ENCODE results near the gene PYCARD. TPM values are rescaled to one million over a fixed set of nuclear protein-coding genes. Genes with fewer than 3 reads are reported as not detected.

Gene PYCARD
- total and polyA plus RNA-seq, 10 of the 15 experiments (the other 5 are each of a cell fraction or from before 2014, with no cell fraction given): 5.1 to 106 (median 45.9) TPM

DNA sequence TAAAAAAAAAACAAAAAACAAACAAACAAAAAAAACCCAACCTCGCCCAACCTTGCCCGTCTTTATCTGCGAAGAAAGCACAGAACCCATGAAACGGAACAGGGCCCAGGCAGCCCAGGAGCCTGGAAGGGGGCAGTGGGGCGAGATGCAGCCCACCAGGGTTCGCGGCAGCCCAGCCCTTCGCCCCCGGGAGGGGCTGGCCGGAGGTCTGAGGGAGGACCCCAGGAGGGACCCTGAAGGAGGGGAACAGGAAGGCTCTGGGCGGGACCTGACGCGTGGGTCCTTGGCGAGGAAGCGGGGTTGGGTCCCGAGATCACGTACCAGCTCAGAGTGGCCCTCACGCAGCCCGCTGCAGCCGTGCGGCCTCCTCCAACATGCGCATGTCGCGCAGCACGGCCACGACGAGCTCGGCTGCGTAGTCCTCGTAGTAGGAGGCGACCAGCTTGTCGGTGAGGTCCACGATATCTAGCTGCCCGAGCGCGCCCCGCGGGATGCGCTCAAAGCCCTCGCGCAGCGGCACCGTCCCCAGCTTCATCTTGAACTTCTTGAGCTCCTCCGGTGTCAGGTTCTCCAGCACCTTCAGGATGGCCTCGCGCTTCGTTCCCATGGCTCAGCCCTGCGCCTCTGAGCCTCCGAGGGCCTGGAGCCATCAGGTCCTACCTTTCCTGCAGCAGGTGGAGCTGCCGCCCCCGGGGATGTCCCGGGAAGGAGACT lies 14.0 kb upstream of the PYCARD start, which contains the start of gene PYDC1:
PYDC1 (minus strand) TSS at position 714 of the 714 bp plus-strand sequence; CDS start at position 607, 107 bp downstream.
- Histone ChIP-seq H2AFZ (ENCODE audit: control insufficient read depth, low read depth, low read length) (no peak within 1 kb of the TSS), H3K4me3 (no peak within 1 kb of the TSS), H3K4me1 (ENCODE audit: control insufficient read depth, insufficient read depth, low read length) (peaks cover 14% of the 10 kb centered on the region), H3K27ac (ENCODE audit: control insufficient read depth, insufficient read depth) (no peak within 1 kb of the TSS), H3K4me2 (ENCODE audit: control insufficient read depth, insufficient read depth) (peak within 1 kb of the TSS; percentile 64), H3K79me2 (ENCODE audit: control insufficient read depth, insufficient read depth, low read length) (no peaks in the 10 kb centered on the region), H3K27me3 (replicated peaks in 1 of 2; ENCODE audit: control insufficient read depth in 2 of 2, insufficient read depth in 2 of 2, low read length in 1 of 2) (peaks cover 14 to 18% of the 10 kb centered on the region in 2 experiments), H4K20me1 (ENCODE audit: control insufficient read depth, insufficient read depth) (no peaks in the 10 kb centered on the region), H3K36me3 (ENCODE audit: control insufficient read depth in 2 of 2, insufficient read depth in 2 of 2, low read length in 1 of 2) (no peaks in the 10 kb centered on the region), H3K9me3 (replicated peaks; ENCODE audit: control insufficient read depth, insufficient read depth, low read length) (no peaks in the 10 kb centered on the region), H3K9ac (ENCODE audit: control insufficient read depth, insufficient read depth, low read length) (no peak within 1 kb of the TSS)
- DNase-seq (ENCODE audit: low read depth, low spot score) (no peak), FAIRE-seq (no peak), ATAC-seq (peak; percentile 11; the same call in 1 of the 3 replicates)
- ChIA-PET SMC1A (ENCODE audit: uncharacterized antibody, unreplicated experiment) (interaction anchor here (1.2 to 1.3 kb wide), 3 partner anchors 13 to 166 kb away, joined by 3 to 4 read pairs (median 3); no protein-coding TSS in a partner anchor), POLR2A (no interaction called here), CTCF (interaction anchor here (0.7 to 0.8 kb wide), 2 partner anchors 37 to 72 kb away, joined by 3 to 4 read pairs; partner anchors contain the start of gene FUS), RAD21 (ENCODE audit: unreplicated experiment) (interaction anchor here (1.0 to 1.4 kb wide), 2 partner anchors 166 to 169 kb away, joined by 3 to 4 read pairs; no protein-coding TSS in a partner anchor)
- in situ Hi-C loops (cut with MboI) (no loop called here), intact Hi-C loops (cut with micrococcal nuclease; ENCODE audit: unreplicated experiment) (no loop called here)
- 7% methylated on average over 46 of the region's 52 CpGs for whole genome bisulfite sequencing (ENCODE audit: insufficient coverage, insufficient replicate concordance, low lambda C conversion rate, missing lambda C conversion rate)
- BruUV-seq (replicated peaks): no TSS peak
- no peak for TF ChIP-seq POLR2AphosphoS2 (IDR thresholded peaks at IDR 0.05; ENCODE audit: low read depth, low read length)
- TF ChIP-seq ZNF622 (IDR thresholded peaks at IDR 0.05): no peak
- no peak for TF ChIP-seq POLR2AphosphoS5 (IDR thresholded peaks at IDR 0.05; ENCODE audit: low read length)
- no peak for TF ChIP-seq FOXK2 (IDR thresholded peaks at IDR 0.05)
- no peak for TF ChIP-seq EED (IDR thresholded peaks at IDR 0.05; ENCODE audit: low read depth)
- no peak for TF ChIP-seq PML (IDR thresholded peaks at IDR 0.05; ENCODE audit: low read length)
- no peak for TF ChIP-seq SMC3 (IDR thresholded peaks at IDR 0.05; ENCODE audit: borderline replicate concordance, low read length)
- no peak for TF ChIP-seq CTCF (IDR thresholded peaks at IDR 0.05 in 2 of 3, conservative IDR thresholded peaks at IDR 0.05 in 1 of 3; ENCODE audit: control insufficient read depth in 2 of 3, extremely low read depth in 1 of 3, insufficient read depth in 1 of 3, low read depth in 3 of 3, low read length in 3 of 3)
- no peak for TF ChIP-seq SREBF1 (IDR thresholded peaks at IDR 0.05; ENCODE audit: low read length)
- no peak for TF ChIP-seq POLR2A (IDR thresholded peaks at IDR 0.05; ENCODE audit: low read depth, low read length)
- TF ChIP-seq IRF5 (IDR thresholded peaks at IDR 0.05; ENCODE audit: borderline replicate concordance): no peak
- TF ChIP-seq NR2C1 (IDR thresholded peaks at IDR 0.05): no peak
- TF ChIP-seq HCFC1 (IDR thresholded peaks at IDR 0.05; ENCODE audit: low read length): no peak
- TF ChIP-seq BHLHE40 (IDR thresholded peaks at IDR 0.05; ENCODE audit: borderline replicate concordance in 1 of 2, low read depth in 2 of 2, low read length in 1 of 2): no peak
- TF ChIP-seq NRF1 (conservative IDR thresholded peaks at IDR 0.05; ENCODE audit: low read depth, low read length): no peak
- no peak for TF ChIP-seq DPF2 (IDR thresholded peaks at IDR 0.05)
- no peak for TF ChIP-seq ESRRA (IDR thresholded peaks at IDR 0.05; ENCODE audit: low read length)
- no peak for TF ChIP-seq IKZF1 (conservative IDR thresholded peaks at IDR 0.05)
- TF ChIP-seq SKIL (IDR thresholded peaks at IDR 0.05; ENCODE audit: low read depth, poor library complexity, severe bottlenecking): no peak
